Stimulated activated CD4-positive, alpha-beta T cell treated with anti-CD3 and anti-CD28 coated beads, Interleukin-2, amount 100 ng/mL, for 4 hours (primary cell): ENCODE measurements around the gene ZNF138.
"Not testable (repeated sequence)": the region's sequence is repeated elsewhere in the genome, so short reads cannot be mapped to it uniquely, and the experiment has no call there.

Experiments used
- DNase-seq: peaks from one replicate; pipeline ENCODE4 v3.0.0-alpha.2; 2020; ENCODE audit warnings: low read depth

The ZNF138 gene

DNA sequence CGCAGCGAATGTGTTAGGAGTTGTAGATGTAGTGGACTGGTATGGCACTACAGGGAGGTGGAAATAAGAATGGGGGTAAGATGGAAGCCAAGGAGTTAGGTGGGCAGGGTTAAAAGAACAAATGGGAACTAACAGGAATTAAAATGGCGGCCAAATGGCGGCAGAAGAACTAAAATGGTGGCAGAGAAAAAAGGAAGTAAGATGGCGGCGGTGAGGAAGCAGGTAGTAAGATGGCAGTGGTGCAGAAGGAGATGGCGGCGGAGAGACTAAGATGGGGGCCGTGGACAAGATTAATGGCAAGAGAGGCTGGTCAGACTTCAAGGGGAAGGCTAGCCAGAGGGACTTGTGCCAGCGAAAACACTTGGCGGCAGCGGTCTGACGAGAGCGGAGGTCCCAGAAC, 44.5 kb downstream of the ZNF138 start:
- DNase-seq: no peak

DNA sequence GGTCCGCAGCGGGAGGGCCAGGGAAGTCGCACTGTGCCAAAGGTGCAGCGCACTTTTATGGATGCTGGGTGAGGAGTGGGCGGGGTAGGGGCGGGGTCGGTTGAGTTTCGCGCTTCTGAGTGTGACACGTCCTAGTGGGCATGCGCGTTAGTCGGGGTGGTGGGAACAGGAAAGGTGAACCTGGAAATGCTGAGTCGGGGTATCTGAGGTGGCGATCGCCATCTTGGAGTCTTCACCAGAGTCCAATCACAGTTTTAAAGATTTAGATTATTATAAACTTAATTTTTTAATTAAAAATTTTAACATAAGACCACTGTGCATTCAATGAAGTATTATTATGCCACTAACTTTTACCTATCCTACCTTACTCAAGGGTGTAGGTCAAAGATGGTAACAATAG, 45.7 kb downstream of the ZNF138 start:
- DNase-seq: no peak

DNA sequence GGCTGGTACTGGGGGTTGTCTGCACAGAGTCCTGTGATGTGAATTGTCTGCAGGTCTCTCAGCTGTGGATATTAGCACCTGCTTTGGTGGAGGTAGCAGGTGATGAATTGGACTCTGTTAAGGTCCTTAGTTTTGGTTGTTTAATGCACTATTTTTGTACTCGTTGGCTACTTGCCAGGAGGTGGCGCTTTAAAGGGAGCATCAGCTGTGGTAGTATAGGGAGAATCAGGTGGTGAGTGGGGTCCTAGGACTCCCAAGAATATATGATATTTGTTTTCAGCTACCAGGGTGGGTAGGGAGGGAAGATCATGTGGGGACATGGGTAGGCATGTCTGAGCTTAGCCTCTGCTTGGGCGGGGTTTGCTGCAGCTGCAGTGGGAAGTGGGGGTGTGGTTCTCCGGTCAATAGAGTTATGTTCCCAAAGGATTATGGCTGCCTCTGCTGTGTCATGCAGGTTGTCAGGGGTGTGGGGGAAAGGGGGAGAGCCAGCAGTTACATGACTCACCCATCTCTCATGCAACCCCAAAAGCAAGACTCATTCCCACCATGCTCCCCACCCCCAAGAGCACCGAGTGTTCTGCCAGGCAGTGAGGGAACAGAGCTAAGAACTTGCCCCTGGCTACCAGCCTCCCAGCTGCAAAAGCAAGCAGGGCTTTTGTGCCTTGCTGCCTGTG, 55.2 kb downstream of the ZNF138 start:
- DNase-seq: no peak

DNA sequence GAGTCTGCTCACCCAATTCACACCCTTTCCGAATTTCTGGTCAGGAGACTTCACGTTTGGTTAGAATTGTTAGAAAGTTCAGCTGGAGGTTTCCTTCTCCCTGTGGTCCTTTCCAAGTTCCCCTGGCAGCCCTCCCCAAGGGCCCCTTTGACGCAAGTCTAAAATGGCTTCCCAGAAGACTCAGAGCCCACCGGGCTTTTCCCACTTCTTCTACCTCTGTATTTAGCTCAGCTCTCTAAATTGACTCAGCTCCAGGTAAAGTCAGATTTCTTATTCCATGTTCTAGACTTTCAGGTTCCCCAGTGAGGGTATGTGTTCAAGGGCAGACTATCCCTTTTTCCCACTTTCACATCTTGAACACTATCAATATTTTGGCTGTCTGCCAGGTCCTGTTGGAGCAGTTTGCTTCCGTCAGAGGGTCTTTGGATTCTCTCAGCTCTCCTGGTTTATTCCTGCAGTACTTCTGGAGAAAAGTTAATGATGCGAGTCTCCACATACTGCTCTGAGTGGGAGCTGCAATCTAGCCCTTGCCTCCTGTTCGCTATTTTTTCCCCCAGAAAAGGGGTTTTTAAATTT, 55.8 kb downstream of the ZNF138 start:
- no peak for DNase-seq

DNA sequence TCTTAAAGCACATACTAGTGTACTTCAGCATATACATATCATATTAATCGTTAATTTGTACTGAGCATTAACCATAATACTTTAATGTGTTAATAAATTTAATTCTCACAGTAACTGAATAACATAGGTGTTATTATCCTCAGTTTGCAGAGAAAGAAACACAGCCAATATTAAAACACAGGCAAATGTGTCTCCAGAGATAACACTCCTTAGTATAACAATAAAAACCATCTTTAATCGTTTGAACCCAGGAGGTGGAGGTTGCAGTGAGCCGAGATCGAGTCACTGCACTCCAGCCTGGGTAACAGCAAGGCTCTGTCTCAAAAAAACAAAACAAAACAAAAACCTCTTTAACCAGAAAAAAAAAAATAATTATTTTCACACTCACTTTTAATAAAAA, 59.5 kb downstream of the ZNF138 start:
- no peak for DNase-seq

DNA sequence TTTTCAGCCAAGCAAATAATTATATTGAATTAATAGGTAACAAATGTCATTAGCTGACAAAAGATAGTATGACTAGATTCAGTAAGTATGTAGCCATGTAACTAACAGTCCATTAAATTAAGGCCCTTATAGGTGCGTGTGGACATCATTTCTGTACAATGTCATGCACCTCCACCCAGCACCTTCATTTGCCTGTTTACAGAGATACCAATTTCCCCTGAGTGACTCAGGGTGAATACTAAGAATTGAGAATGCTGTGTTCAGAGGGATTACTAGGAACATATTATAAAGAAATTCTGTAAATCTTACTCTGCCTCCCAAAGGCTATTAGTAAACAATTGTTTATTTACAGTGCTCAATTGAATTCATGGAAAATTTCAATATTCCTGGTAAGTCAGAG, 60.7 kb downstream of the ZNF138 start:
- DNase-seq: no peak

DNA sequence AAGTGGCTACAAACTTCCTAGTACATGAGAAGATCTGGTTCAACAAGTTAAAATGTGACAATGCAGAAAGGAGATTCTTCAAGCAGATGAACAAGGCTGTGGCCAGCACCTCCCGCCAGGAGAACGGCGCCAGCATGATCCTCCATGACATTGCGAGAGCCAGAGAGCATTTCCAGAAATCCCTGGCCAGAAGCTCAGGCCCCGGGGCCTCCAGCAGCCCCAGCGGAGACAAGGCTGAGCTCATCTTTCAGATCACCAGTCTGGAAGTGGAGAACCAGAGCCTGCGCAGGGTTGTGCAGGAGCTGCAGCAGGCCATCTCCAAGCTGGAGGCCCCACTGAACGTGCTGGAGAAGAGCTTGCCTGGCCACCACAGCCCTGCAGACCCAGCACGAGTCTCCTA, 68.8 kb downstream of the ZNF138 start:
- DNase-seq: no peak

DNA sequence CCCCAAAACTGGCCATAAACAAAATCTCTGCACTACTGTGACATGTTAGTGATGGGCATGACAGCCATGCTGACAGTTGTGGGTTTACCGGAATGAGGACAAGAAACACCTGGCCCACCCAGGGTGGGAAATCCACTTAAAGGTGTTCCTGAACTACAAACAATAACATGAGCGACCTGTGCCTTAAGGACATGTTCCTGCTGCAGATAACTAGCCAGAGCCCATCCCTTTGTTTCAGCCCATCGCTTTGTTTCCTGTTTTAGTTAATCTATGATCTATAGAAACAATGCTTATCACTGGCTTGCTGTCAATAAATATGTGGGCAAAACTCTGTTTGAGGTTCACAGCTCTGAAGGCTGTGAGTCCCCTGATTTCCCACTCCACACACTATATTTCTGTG, 69.3 kb downstream of the ZNF138 start:
- not testable (repeated sequence) for DNase-seq

DNA sequence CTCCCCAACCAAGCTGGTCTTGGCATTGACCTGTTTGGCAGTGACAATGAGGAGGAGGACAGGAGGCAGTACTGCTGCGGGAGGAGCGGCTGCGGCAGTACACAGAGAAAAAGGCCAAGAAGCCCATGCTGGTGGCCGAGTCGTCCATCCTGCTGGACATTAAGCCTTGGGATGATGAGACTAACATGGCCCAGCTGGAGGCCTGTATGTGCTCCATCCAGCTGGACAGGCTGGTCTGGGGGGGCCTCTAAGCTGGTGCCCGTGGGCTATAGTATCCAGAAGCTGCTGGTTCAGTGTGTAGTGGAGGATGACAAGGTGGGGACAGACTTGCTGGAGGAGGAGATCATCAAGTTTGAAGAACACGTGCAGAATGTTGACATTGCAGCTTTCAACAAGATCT, 69.7 kb downstream of the ZNF138 start:
- DNase-seq: no peak

DNA sequence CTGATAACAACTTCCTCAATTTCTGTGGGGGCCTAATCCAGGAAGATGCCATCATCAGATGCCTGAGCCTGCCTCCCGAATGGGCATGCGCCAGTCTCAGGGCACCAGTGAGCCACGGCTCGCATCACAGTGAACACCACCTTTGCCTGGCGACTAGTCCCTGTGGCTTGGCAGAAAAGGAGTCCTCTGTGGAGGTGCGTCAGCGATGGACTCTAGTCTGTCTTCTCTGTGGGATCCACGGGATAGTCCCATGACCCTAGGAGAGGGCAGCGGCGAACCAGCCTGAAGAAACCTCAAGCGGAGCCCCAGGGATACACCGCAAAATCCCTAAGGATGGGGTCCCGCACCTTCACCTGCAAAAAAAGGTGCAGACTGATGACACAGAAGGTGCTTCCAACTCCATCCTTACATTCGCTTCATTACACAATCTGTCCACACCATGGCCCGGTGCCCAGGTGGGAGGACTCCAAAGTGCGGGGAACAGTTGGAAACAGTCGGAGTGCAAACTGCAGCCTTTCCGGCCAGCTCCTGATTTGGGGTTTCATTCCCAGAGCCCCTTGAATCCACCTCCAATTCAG, 73.7 kb downstream of the ZNF138 start:
- no peak for DNase-seq

DNA sequence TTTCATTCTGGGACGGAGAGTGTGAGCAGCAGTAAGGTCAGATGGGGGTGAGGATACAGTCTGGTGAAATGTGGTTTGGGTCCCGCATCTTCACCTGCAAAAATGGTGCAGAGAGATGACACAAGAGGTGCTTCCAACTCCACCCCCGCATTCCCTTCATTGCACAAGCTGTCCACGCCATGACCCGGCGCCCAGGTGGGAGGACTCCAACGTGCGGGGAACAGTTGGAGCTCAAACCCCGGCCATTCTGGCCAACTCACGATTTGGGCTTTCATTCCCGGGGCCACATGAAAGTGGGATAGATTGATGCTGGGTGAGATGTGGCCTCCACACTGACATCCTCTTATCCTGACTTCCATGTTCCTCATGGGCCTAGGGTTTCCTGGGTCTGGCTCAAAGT, 74.3 kb downstream of the ZNF138 start:
- no peak for DNase-seq

DNA sequence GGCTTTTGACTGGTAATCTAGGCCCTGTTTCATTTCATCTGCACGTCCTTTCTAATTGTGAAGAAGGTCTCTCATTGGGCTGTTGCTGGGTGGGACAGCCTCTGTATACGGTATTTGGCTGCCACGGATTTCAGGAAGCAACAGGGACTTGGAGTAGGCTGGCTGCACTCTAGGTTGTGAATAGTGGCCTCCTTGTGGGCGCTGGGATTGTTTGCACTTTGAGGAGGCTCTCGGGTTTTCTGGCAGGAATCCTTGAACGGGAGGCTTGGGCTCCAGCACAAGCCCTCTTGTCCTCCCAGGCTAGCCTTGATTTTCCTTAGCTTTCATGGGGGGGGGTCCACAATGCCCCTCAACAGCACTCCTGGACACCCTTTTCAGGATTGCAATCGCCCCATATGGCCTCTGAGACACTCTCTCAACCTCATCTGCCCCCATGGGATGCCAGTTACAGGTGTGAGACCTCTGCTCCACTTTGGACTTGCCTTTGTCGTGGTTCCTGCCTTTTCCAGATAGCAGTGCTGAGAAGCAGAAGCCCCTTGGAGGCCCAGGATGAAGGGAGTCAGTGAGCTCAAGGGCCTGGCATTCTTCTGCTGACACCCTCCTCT, 75.0 kb downstream of the ZNF138 start:
- no peak for DNase-seq

DNA sequence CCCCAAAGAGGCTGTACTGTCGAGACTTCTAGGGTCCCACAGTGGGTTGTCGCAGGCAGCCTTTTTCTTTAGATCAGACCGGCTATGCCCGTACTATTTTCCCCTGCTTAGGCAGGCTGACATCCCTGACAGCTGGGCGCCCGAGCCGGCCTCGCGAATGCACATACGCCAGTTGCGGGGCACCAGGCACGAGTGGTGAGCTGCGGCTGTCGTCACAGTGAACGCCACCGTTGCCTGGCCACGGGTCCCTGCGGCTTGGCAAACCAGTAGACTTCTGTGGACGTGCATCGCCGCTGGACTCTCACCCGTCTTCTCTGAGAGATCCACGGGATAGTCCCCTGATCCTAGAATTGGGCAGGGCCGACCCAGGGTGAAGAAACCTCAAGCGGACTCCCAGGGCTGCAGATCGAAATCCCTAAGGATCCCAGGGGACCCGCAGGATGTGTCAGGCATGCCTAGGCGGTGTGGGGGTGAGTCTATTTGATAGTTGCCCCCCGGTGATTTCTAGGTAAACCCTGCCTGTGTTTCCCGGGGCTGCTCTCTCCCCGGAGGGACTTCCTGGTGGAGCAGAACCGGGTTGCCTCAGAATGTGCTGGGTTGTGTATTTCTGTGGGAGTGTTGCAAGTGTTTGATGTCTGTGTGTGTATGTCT, 75.8 kb downstream of the ZNF138 start:
- no peak for DNase-seq

DNA sequence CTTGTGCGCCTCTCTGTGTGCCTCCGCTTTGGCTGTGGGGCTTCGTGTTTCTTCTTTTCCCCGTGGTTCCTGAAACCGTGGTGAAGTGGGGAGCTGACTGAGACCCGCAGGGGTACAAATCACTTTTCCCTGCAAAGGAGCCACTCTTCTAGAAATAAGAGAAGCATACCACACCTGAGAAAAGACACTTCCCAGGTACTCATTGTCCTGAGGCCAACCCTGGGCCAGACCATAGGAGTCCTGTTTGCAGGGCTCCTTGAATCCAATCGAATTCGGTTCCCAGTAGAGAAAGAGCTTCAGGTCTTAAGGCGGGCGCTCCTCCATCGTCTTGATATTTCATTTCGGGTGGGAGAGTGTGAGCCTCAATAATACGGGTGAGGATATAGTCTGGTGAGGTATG, 76.4 kb downstream of the ZNF138 start:
- no peak for DNase-seq

DNA sequence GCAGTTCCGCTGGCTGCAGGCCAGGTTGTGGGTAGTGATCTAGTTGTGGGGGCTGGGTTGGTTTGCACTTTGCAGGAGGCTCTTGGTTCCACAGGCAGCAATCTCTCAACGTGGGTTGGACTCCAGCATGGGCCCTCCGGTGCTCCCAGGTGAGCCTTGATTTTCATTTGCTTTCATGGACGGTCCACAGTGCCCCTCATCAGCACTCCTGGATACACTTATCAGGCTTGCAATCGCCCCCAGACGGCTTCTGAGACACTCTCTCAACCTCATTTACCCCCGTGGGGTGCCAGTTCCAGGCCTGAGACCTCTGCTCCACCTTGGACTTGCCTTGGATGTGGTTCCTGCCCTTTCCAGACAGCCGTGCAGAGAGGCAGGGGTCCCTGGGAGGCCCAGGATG, 77.5 kb downstream of the ZNF138 start:
- no peak for DNase-seq

DNA sequence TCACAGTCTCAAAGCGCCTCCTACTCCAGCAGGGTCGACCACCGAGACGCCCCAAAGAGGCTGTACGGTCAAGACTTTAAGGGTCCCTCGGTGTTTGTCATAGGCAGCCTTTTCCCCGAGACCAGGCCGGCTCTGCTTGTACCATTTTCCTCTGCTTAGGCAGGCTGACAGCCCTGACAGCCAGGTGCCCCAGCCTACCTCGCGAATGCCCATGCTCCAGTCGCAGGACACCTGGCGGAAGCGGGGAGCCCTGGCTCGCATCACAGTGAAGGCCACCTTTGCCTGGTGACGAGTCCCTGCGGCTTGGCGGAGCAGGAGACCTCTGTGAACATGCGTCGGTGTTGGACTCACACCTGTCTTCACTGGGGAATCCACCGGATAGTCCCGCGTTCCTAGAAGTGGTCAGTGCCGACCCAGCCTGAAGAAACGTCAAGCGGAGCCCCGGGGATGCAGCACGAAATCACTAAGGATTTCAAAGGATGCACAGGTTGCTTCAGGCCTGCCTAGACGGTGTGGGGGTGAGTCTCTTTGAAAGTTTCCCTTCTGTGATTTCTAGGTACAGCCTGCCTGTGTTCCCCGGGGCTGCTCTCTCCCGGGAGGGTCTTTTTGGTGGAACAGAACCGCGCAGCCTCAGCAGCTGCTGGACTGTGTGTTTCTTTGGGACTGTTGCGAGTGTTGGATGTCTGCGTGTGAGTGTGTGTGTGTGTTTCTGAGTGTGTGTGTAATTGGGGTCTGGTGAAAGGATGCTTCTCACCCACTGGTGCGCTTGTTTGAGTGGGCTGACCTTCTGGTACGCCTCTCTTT, 78.3 kb downstream of the ZNF138 start:
- no peak for DNase-seq

DNA sequence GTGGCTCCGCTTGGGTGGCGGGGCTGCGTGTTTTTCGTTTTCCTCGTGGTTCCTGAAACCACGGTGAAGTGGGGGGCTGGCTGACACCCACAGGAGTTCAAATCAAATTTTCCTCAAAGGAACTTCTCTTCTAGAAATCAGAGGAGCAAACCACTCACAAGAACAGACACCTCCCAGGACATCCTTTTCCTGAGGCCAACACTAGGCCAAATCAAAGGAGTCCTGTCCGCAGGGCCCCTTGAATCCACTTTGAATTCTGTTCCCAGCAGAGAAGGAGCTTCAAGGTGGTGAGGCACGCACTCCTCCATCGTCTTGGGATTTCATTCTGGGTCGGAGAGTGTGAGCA, 78.9 kb downstream of the ZNF138 start:
- DNase-seq: no peak

DNA sequence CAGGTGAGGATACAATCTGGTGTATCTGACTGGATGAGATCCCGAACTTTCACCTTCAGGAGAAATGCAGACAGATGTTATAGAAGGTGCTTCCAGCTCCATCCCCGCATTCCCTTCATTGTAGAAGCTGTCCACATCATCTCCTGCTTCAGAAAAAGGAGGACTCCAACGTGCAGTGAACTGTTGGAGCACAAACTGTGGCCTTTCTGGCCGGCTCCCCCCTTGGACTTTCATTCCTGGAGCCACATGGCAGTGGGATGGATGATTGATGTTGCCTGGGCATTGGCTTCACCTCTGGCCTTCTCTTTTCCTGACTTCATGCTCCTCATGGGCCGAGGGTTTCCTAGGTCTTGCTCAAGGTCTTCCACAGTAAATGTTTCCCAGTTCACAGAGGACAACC, 79.3 kb downstream of the ZNF138 start:
- no peak for DNase-seq

DNA sequence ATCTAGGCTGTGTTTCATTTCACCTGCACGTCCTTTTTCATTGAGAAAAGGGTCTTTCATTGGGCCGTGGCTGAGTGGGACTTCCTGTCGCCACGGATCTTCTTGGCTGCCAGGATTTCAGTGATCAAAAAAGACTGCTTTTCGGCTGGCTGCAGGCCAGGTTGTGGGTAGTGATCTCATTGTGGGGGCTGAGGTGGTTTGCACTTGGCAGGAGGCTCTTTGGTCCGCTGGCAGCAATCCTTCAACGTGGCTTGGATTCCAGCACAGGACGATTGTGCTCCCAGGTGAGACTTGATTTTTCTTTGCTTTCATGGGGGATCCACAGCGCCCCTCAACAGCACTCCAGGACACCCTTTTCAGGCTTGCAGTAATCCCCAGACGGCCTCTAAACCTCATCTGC, 79.9 kb downstream of the ZNF138 start:
- no peak for DNase-seq

DNA sequence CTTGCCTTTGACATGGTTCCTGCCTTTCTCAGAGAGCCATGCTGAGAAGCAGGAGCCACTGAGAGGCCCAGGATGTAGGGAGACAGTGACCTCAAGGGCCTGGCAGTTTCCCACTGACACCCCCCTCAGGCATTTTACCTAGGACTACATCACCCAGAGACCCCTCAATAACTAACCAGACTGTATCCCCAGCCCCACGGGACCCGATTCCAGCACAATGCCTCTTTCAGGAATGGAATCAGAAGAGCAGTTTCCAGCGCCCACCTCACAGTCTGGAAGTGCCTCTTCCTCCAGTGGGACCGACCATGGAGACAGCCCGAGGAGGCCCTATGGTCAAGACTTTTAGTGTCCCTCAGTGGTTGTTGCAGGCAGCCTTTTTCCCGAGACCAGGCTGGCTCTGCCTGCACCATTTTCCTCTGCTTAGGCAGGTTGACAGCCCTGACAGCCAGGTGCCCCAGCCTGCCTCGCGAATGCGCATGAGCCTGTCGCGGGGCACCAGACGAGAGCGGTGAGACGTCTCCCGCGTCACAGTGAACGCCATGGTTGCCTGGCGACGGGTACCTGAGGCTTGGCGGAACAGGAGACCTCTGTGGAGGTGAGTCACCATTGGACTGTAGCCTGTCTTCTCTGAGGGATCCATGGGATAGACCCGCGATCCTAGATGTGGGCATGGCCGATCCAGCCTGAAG, 80.5 kb downstream of the ZNF138 start:
- DNase-seq: no peak

DNA sequence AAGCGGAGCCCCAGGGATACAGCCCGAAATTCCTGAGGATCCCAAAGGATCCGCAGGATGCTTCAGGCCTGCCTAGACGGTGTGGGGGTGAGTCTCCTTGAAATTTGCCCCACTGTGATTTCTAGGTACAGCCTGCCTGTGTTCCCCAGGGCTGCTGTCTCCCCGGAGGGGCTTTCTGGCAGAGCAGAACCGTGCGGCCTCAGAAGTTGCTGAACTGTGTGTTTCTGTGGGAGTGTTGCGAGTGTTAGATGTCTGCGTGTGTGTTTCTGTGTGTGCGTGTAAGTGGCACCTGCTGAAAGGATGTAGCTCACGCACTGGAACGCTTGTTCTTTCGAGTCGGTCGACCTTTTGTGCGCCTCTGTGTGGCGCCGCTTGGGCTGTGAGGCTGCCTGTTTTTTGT, 81.0 kb downstream of the ZNF138 start:
- no peak for DNase-seq
